IMR-90 (cell line): ENCODE measurements around the gene MFSD6. TPM values are rescaled to one million over a fixed set of nuclear protein-coding genes. Genes with fewer than 3 reads are reported as not detected.

ENCODE experiments used
- ATAC-seq: fragments of 200-7000 bp; cut with Tn5 transposase; 2 replicates; pipeline ENCODE4 v1.9.1; 2020; ENCODE audit warnings: low read depth, mild to moderate bottlenecking, moderate library complexity
- BruUV-seq: library from RNA; stranded (reverse); fragments of 400-500 nt; replicated peaks from 2 replicates; lab custom pipeline; 2021; lab: Mats Ljungman, UMichigan
- CTCF ChIA-PET: fragments of 300-600 bp; formaldehyde crosslinking; extraction: SDS; loops from one replicate; lab custom pipeline; 2021; ENCODE audit warnings: antibody characterized with exemption; lab: Yijun Ruan, JAX
- POLR2A ChIA-PET: fragments of 300-600 bp; sonication (Branson Sonifier 250); formaldehyde crosslinking; loops from one replicate; lab custom pipeline; 2022; ENCODE audit warnings: antibody characterized with exemption; ENCODE audit not compliant: unreplicated experiment; lab: Charles Lee
- DNase-seq: peaks from one replicate; pipeline ENCODE4 v3.0.0; 2013
- H2AFZ ChIP-seq: replicated peaks from 2 replicates; pipeline ENCODE3; 2013; ENCODE audit warnings: low read length, mild to moderate bottlenecking; ENCODE audit not compliant: poor library complexity
- H2AK5ac ChIP-seq: 2 replicates; pipeline ENCODE4 v1.6.1; 2013; ENCODE audit warnings: low read depth, low read length, inconsistent platforms
- H2AK9ac ChIP-seq: replicated peaks from 2 replicates; pipeline ENCODE3; 2013; ENCODE audit warnings: mild to moderate bottlenecking, low read depth, low read length, moderate library complexity; ENCODE audit not compliant: poor library complexity
- H2BK120ac ChIP-seq: 2 replicates; pipeline ENCODE4 v1.6.1; 2013; ENCODE audit warnings: low read depth, low read length, inconsistent platforms
- H2BK15ac ChIP-seq: 3 replicates; pipeline ENCODE4 v1.6.1; 2013; ENCODE audit warnings: low read depth, low read length, inconsistent platforms
- H2BK20ac ChIP-seq: 2 replicates; pipeline ENCODE4 v1.6.1; 2013; ENCODE audit warnings: low read depth, mild to moderate bottlenecking, inconsistent platforms, low read length, moderate library complexity
- H2BK5ac ChIP-seq: 2 replicates; pipeline ENCODE4 v1.6.1; 2013; ENCODE audit warnings: mild to moderate bottlenecking, low read depth, low read length, inconsistent platforms; ENCODE audit not compliant: poor library complexity, severe bottlenecking
- H3K14ac ChIP-seq: replicated peaks from 2 replicates; pipeline ENCODE4 v1.6.1; 2013; ENCODE audit warnings: low read depth, low read length, inconsistent platforms
- H3K18ac ChIP-seq: 2 replicates; pipeline ENCODE4 v1.6.1; 2013; ENCODE audit warnings: low read depth, low read length, control low read depth
- H3K23ac ChIP-seq: 2 replicates; pipeline ENCODE4 v1.6.1; 2013; ENCODE audit warnings: low read depth, low read length, inconsistent platforms
- H3K27ac ChIP-seq: 2 replicates; pipeline ENCODE4 v1.5.1; 2013; ENCODE audit warnings: mild to moderate bottlenecking, control low read depth, low read length; ENCODE audit not compliant: insufficient read depth
- H3K27me3 ChIP-seq: 2 replicates; pipeline ENCODE4 v1.6.1; 2013; ENCODE audit warnings: low read length; ENCODE audit not compliant: control insufficient read depth, insufficient read depth
- H3K36me3 ChIP-seq: 2 replicates; pipeline ENCODE4 v1.6.1; 2013; ENCODE audit warnings: low read length, mixed read lengths; ENCODE audit not compliant: control insufficient read depth, insufficient read depth
- H3K4ac ChIP-seq: 2 replicates; pipeline ENCODE4 v1.6.1; 2013; ENCODE audit warnings: low read depth, low read length, inconsistent platforms
- H3K4me1 ChIP-seq: 2 replicates; pipeline ENCODE4 v1.6.1; 2013; ENCODE audit warnings: low read length, mixed read lengths; ENCODE audit not compliant: control insufficient read depth, insufficient read depth
- H3K4me2 ChIP-seq: 2 replicates; pipeline ENCODE4 v1.6.1; 2013; ENCODE audit warnings: low read depth, mild to moderate bottlenecking, control low read depth, low read length, moderate library complexity
- H3K4me3 ChIP-seq: 2 replicates; pipeline ENCODE4 v1.5.1; 2013; ENCODE audit warnings: low read depth, mild to moderate bottlenecking, control low read depth, low read length, moderate library complexity; ENCODE audit not compliant: insufficient read depth
- H3K56ac ChIP-seq: 2 replicates; pipeline ENCODE4 v1.6.1; 2013; ENCODE audit warnings: low read length, inconsistent platforms; ENCODE audit not compliant: insufficient read depth; ENCODE audit errors: extremely low read depth
- H3K79me1 ChIP-seq, 2 experiments: 2 replicates each; pipeline ENCODE4 v1.6.1; 2013; ENCODE audit warnings: low read length in 2 of 2, inconsistent platforms in 1 of 2, low read depth in 1 of 2
- H3K9ac ChIP-seq: 2 replicates; pipeline ENCODE4 v1.6.1; 2013; ENCODE audit warnings: low read depth, low read length, control low read depth
- H3K9me1 ChIP-seq: 2 replicates; pipeline ENCODE4 v1.6.1; 2013; ENCODE audit warnings: low read length, inconsistent platforms; ENCODE audit not compliant: insufficient read depth
- H3K9me3 ChIP-seq: 2 replicates; pipeline ENCODE4 v1.6.1; 2013; ENCODE audit warnings: low read length; ENCODE audit not compliant: control insufficient read depth, insufficient read depth
- H4K20me1 ChIP-seq: 2 replicates; pipeline ENCODE4 v1.6.1; 2013; ENCODE audit warnings: low read length, inconsistent platforms; ENCODE audit not compliant: insufficient read depth
- H4K5ac ChIP-seq: 2 replicates; pipeline ENCODE4 v1.6.1; 2013; ENCODE audit warnings: mild to moderate bottlenecking, low read depth, low read length, control low read depth
- H4K8ac ChIP-seq, 2 experiments: 2 replicates each; pipeline ENCODE4 v1.6.1; 2013; ENCODE audit warnings: low read depth in 2 of 2, low read length in 2 of 2, control low read depth in 1 of 2, inconsistent platforms in 1 of 2
- H4K91ac ChIP-seq: 2 replicates; pipeline ENCODE4 v1.6.1; 2013; ENCODE audit warnings: low read depth, low read length, inconsistent platforms; ENCODE audit not compliant: insufficient read depth
- CHD1 ChIP-seq: IDR thresholded peaks from 2 replicates; pipeline ENCODE4 v1.6.1; 2012; ENCODE audit warnings: low read depth, low read length, improper control_type of control experiment
- CTCF ChIP-seq: conservative IDR thresholded peaks from 2 replicates; pipeline ENCODE4 v1.5.1; 2012; ENCODE audit warnings: mild to moderate bottlenecking, low read depth, low read length, improper control_type of control experiment
- ELK1 ChIP-seq: fragments of 150-350 bp; IDR thresholded peaks from 2 replicates; pipeline ENCODE4 v1.6.1; 2016; ENCODE audit warnings: low read depth, mild to moderate bottlenecking, low read length, moderate library complexity, borderline replicate concordance
- RAD21 ChIP-seq: IDR thresholded peaks from 2 replicates; pipeline ENCODE4 v1.6.1; 2012; ENCODE audit warnings: low read length, improper control_type of control experiment
- WGBS, 2 experiments: methylation state at CpG; one replicate each; pipeline versions ENCODE4 v1.1.5 to v1.1.7; 2013; ENCODE audit warnings: missing lambda C conversion rate in 2 of 2; ENCODE audit not compliant: insufficient read length in 1 of 2; ENCODE audit errors: extremely low coverage in 2 of 2; 5-methylcytosine and 5-hydroxymethylcytosine counted together
- dilution Hi-C: fragments of 300-500 bp; cut with HindIII; formaldehyde crosslinking; loops from one replicate; pipeline ENCODE4 v1.14.3; 2018; ENCODE audit warnings: low sequenced_read_pairs; ENCODE audit not compliant: unreplicated experiment
- in situ Hi-C: fragments of 300-500 bp; cut with MboI; formaldehyde crosslinking; loops from 3 replicates; pipeline ENCODE4 v1.14.3; 2019; ENCODE audit warnings: low sequenced_read_pairs, inconsistent platforms, mixed read lengths
- intact Hi-C: fragments of 100-400 bp; cut with micrococcal nuclease; formaldehyde crosslinking; loops from 2 replicates; pipeline ENCODE4 v1.10.0; 2022
- polyA plus RNA-seq, 3 experiments: library from polyadenylated mRNA; depleted of rRNA; stranded (reverse); fragments of >200 nt; gene quantifications; 2 replicates each; pipeline ENCODE4 v1.2.3, GENCODE V29; 2012; ENCODE audit warnings: low replicate concordance in 1 of 3
- total RNA-seq: library from RNA; depleted of rRNA; stranded (reverse); fragments of >200 nt; gene quantifications from 2 replicates; pipeline ENCODE4 v1.2.3, GENCODE V29; 2012

The MFSD6 gene
- total and polyA plus RNA-seq, 2 of the 4 experiments (the other 2 are of a cell fraction): 4.2 to 7.7 TPM

GRCh38 chr2:190535586-190535985 lies 127.4 kb downstream of the MFSD6 start:
- in situ Hi-C loops: no loop called here
- no peak overlapping the region for H3K14ac ChIP-seq
- dilution Hi-C loops: no loop called here
- DNase-seq (no peak), ATAC-seq (no peak)
- no peak overlapping the region for H3K27ac ChIP-seq
- peaks cover 7% of the 10 kb centered on the region; the same call in 1 of the 2 replicates for H3K9me1 ChIP-seq
- H3K79me1 ChIP-seq: peaks cover 11 to 15% of the 10 kb centered on the region in 2 experiments
- H2AK9ac ChIP-seq: no peak overlapping the region
- no peak overlapping the region for H3K4me3 ChIP-seq
- H4K20me1 ChIP-seq: no peaks in the 10 kb centered on the region
- H2BK5ac ChIP-seq: no peak overlapping the region
- peaks cover 6% of the 10 kb centered on the region for H3K4me1 ChIP-seq
- no peak overlapping the region for H2BK20ac ChIP-seq
- H2BK120ac ChIP-seq: no peak overlapping the region
- TF ChIP-seq CTCF: no peak
- no peak for TF ChIP-seq RAD21
- TF ChIP-seq ELK1: no peak
- TF ChIP-seq CHD1: no peak
- H4K8ac ChIP-seq: no peak overlapping the region; a peak in 1 of 4 replicates
- no peak overlapping the region; the same call in 2 of the 3 replicates for H2BK15ac ChIP-seq
- ChIA-PET POLR2A (no interaction called here), CTCF (no interaction called here)
- H3K36me3 ChIP-seq: no peaks in the 10 kb centered on the region
- BruUV-seq: no TSS peak
- peak overlapping the region; percentile 11; the same call in 1 of the 2 replicates for H3K23ac ChIP-seq
- no peak overlapping the region for H2AFZ ChIP-seq
- no peaks in the 10 kb centered on the region for H3K27me3 ChIP-seq
- H3K9ac ChIP-seq: peak overlapping the region; percentile 42; the same call in 1 of the 2 replicates
- no peak overlapping the region for H4K91ac ChIP-seq
- H3K4me2 ChIP-seq: no peak overlapping the region
- H2AK5ac ChIP-seq: no peak overlapping the region
- no peak overlapping the region for H3K4ac ChIP-seq
- H3K56ac ChIP-seq: no peak overlapping the region
- no peak overlapping the region for H4K5ac ChIP-seq
- intact Hi-C loops: loop anchor here (2.0 kb wide), 1 partner anchor 113 kb away; the partner anchor contains the start of gene NAB1
- H3K18ac ChIP-seq: no peak overlapping the region
- H3K9me3 ChIP-seq: peaks cover 5% of the 10 kb centered on the region
- WGBS, 2 experiments: no CpG with 5 or more reads among the region's 1 CpG
